HEK293T (cell line): ENCODE results near the gene EPB41L3.

Experiments
- ARNT ChIP-seq: fragments of 450-650 bp; IDR thresholded peaks from 2 replicates; pipeline ENCODE4 v1.6.1; 2017; ENCODE audit warnings: mild to moderate bottlenecking
- ELF4 ChIP-seq: fragments of 450-650 bp; IDR thresholded peaks from 2 replicates; pipeline ENCODE4 v1.6.1; 2017; ENCODE audit warnings: antibody characterized with exemption
- FOXA1 ChIP-seq: fragments of 450-650 bp; IDR thresholded peaks from 2 replicates; pipeline ENCODE4 v1.6.1; 2016; ENCODE audit warnings: mild to moderate bottlenecking
- FOXK2 ChIP-seq: fragments of 450-650 bp; IDR thresholded peaks from 2 replicates; pipeline ENCODE4 v1.6.1; 2016; ENCODE audit warnings: mild to moderate bottlenecking
- HDGF ChIP-seq: fragments of 450-650 bp; IDR thresholded peaks from 2 replicates; pipeline ENCODE4 v1.6.1; 2017; ENCODE audit warnings: antibody characterized with exemption, borderline replicate concordance
- LEF1 ChIP-seq: fragments of 450-650 bp; IDR thresholded peaks from 2 replicates; pipeline ENCODE4 v1.6.1; 2017; ENCODE audit warnings: mild to moderate bottlenecking, borderline replicate concordance
- NFRKB ChIP-seq: fragments of 450-650 bp; IDR thresholded peaks from 2 replicates; pipeline ENCODE4 v1.6.1; 2016; ENCODE audit warnings: mild to moderate bottlenecking, moderate library complexity
- PKNOX1 ChIP-seq: fragments of 450-650 bp; IDR thresholded peaks from 2 replicates; pipeline ENCODE4 v1.6.1; 2016
- SP1 ChIP-seq: fragments of 450-650 bp; IDR thresholded peaks from 2 replicates; pipeline ENCODE4 v1.6.1; 2017

GRCh38 chr18:5456577-5457461, 87.0 kb downstream of the EPB41L3 start:
- TF ChIP-seq SP1 (no peak), LEF1 (no peak), ELF4 (no peak), FOXK2 (no peak), PKNOX1 (no peak), NFRKB (no peak), HDGF (no peak), FOXA1 (no peak), ARNT (no peak)
